K562 (cell line): ENCODE results near the gene INHBE. TPM values are rescaled to one million over a fixed set of nuclear protein-coding genes. Genes with fewer than 3 reads are reported as not detected.
A peak's percentile ranks its signal among the peaks of the same experiment; 100 is the strongest.

Source experiments
- ATAC-seq: fragments of 200-7000 bp; cut with Tn5 transposase; 3 replicates; pipeline ENCODE4 v1.9.1; 2020; ENCODE audit warnings: moderate library complexity
- BruUV-seq: library from RNA; stranded (reverse); fragments of 400-500 nt; replicated peaks from 2 replicates; lab custom pipeline; 2021; lab: Mats Ljungman, UMichigan
- CTCF ChIA-PET: fragments of 300-600 bp; formaldehyde crosslinking; extraction: SDS; loops from one replicate; lab custom pipeline; 2021; ENCODE audit warnings: low intra/inter-chr PET ratio; lab: Yijun Ruan, JAX
- POLR2A ChIA-PET: fragments of 300-600, 350-650 bp; sonication (Branson Sonifier 250); formaldehyde crosslinking; extraction: SDS; loops from one replicate; lab custom pipeline; 2021; ENCODE audit warnings: antibody characterized with exemption, inconsistent platforms; lab: Yijun Ruan, JAX
- DNase-seq, 4 experiments: peaks; one replicate each; pipeline versions ENCODE4 v3.0.0 to v3.0.0-alpha.2; 2011 to 2018; ENCODE audit warnings: low spot score in 3 of 4, mixed read lengths in 3 of 4; ENCODE audit errors: extremely low read depth in 1 of 4
- FAIRE-seq: peaks from 2 replicates; lab custom pipeline; 2011; peaks lifted over from hg19 to GRCh38; lab: Jason Lieb, UNC
- H2AFZ ChIP-seq: 2 replicates; pipeline ENCODE4 v1.6.0; 2011; ENCODE audit warnings: low read depth, low read length, control low read depth, inconsistent platforms
- H3K27ac ChIP-seq: fragments of 200-600 bp; 3 replicates; pipeline ENCODE4 v1.8.0; 2011; ENCODE audit warnings: low read depth, mild to moderate bottlenecking, control low read depth, inconsistent platforms, low read length, moderate library complexity, mixed read lengths; ENCODE audit errors: extremely low read depth
- H3K27me3 ChIP-seq, 2 experiments: fragments of 300-600 bp in 1 of 2; 2 replicates in 1 of 2; 3 replicates in 1 of 2; pipeline versions ENCODE4 v1.6.0 to v1.8.0; 2011; ENCODE audit warnings: inconsistent platforms in 2 of 2, low read length in 2 of 2, mild to moderate bottlenecking in 1 of 2, mixed read lengths in 1 of 2, moderate library complexity in 1 of 2; ENCODE audit not compliant: control insufficient read depth in 2 of 2, insufficient read depth in 2 of 2
- H3K36me3 ChIP-seq: fragments of 300-600 bp; 3 replicates; pipeline ENCODE4 v1.8.0; 2011; ENCODE audit warnings: mild to moderate bottlenecking, low read length, inconsistent platforms; ENCODE audit not compliant: control insufficient read depth, insufficient read depth
- H3K4me1 ChIP-seq, 2 experiments: fragments of 200-600 bp in 1 of 2; replicated peaks in 1 of 2; 2 replicates in 1 of 2; 3 replicates in 1 of 2; pipeline versions ENCODE4 v1.5.1 to v1.8.0; 2011; ENCODE audit warnings: inconsistent platforms in 2 of 2, low read length in 2 of 2, mild to moderate bottlenecking in 1 of 2, mixed read lengths in 1 of 2, moderate library complexity in 1 of 2; ENCODE audit not compliant: control insufficient read depth in 2 of 2, insufficient read depth in 2 of 2
- H3K4me2 ChIP-seq: 2 replicates; pipeline ENCODE4 v1.6.1; 2011; ENCODE audit warnings: low read length, control low read depth, inconsistent platforms, mixed read lengths; ENCODE audit not compliant: insufficient read depth
- H3K4me3 ChIP-seq: fragments of 200-600 bp; sonication (generic), shearing (Covaris generic); 2 replicates; pipeline ENCODE4 v1.5.1; 2016; ENCODE audit warnings: control low read depth, inconsistent platforms
- H3K79me2 ChIP-seq: fragments of 200-600 bp; 3 replicates; pipeline ENCODE4 v1.8.0; 2011; ENCODE audit warnings: low read length, inconsistent platforms; ENCODE audit not compliant: control insufficient read depth, insufficient read depth
- H3K9ac ChIP-seq, 2 experiments: 2 replicates each; pipeline versions ENCODE4 v1.6.0 to v1.6.1; 2011; ENCODE audit warnings: low read depth in 2 of 2, low read length in 2 of 2, control low read depth in 1 of 2, inconsistent platforms in 1 of 2, mild to moderate bottlenecking in 1 of 2, mixed read lengths in 1 of 2; ENCODE audit not compliant: insufficient read depth in 1 of 2
- H3K9me1 ChIP-seq: one replicate; pipeline ENCODE4 v1.6.0; 2011; ENCODE audit warnings: inconsistent platforms, mild to moderate bottlenecking, low read length, moderate library complexity; ENCODE audit not compliant: control insufficient read depth, insufficient read depth
- H3K9me3 ChIP-seq: replicated peaks from 2 replicates; pipeline ENCODE4 v1.5.1; 2011; ENCODE audit warnings: low read depth, low read length, inconsistent platforms; ENCODE audit not compliant: control insufficient read depth, insufficient read depth
- H4K20me1 ChIP-seq: replicated peaks from 2 replicates; pipeline ENCODE4 v1.6.1; 2011; ENCODE audit warnings: low read length, inconsistent platforms, mixed read lengths; ENCODE audit not compliant: control insufficient read depth, insufficient read depth
- ADNP ChIP-seq: fragments of 200-800 bp; sonication (Bioruptor generic); IDR thresholded peaks from 2 replicates; pipeline ENCODE4 v1.6.1; 2016; ENCODE audit warnings: missing genetic modification characterization, missing compliant biosample characterization
- CBFA2T3 ChIP-seq: fragments of 450-650 bp; IDR thresholded peaks from 2 replicates; pipeline ENCODE4 v1.6.1; 2017
- MAZ ChIP-seq, 2 experiments: fragments of 450-650 bp in 1 of 2; sonication (generic) in 1 of 2; formaldehyde crosslinking; IDR thresholded peaks in 1 of 2; conservative IDR thresholded peaks in 1 of 2; 2 replicates each; pipeline versions ENCODE4 v1.4.0 to v1.5.0; 2020; ENCODE audit warnings: mild to moderate bottlenecking in 1 of 2, missing genetic modification reagents in 1 of 2
- NCOA2 ChIP-seq, 2 experiments: fragments of 450-650 bp; IDR thresholded peaks; 2 replicates each; pipeline ENCODE4 v1.6.1; 2018; ENCODE audit warnings: mild to moderate bottlenecking in 2 of 2, moderate library complexity in 1 of 2; ENCODE audit not compliant: partially characterized antibody in 2 of 2
- RBFOX2 ChIP-seq: fragments of 200-400 bp; formaldehyde crosslinking; IDR thresholded peaks from 2 replicates; pipeline ENCODE4 v1.6.1; 2017; ENCODE audit warnings: low read depth, mild to moderate bottlenecking, low read length, moderate library complexity
- SMARCB1 ChIP-seq: IDR thresholded peaks from 2 replicates; pipeline ENCODE4 v1.6.1; 2011; ENCODE audit warnings: improper control_type of control experiment, low read depth; ENCODE audit not compliant: insufficient read length
- ZBTB2 ChIP-seq: fragments of 450-650 bp; IDR thresholded peaks from 2 replicates; pipeline ENCODE4 v1.6.1; 2016; ENCODE audit warnings: antibody characterized with exemption
- ZBTB33 ChIP-seq: sonication (generic); formaldehyde crosslinking; IDR thresholded peaks from 2 replicates; pipeline ENCODE4 v1.8.1; 2023; ENCODE audit warnings: mild to moderate bottlenecking, missing genetic modification reagents
- ZNF224 ChIP-seq: sonication (generic); formaldehyde crosslinking; IDR thresholded peaks from 2 replicates; pipeline ENCODE4 v1.8.0; 2022; ENCODE audit warnings: mild to moderate bottlenecking, missing genetic modification reagents
- ZNF589 ChIP-seq: fragments of 200-800 bp; sonication (Bioruptor generic); IDR thresholded peaks from 2 replicates; pipeline ENCODE4 v1.6.1; 2016; ENCODE audit warnings: low read depth, missing genetic modification characterization, missing compliant biosample characterization
- WGBS: fragments of 100-300 bp; shearing (Covaris generic); methylation state at CpG from one replicate; pipeline ENCODE4 v1.1.6; 2016; ENCODE audit warnings: low coverage, mixed read lengths; ENCODE audit not compliant: insufficient coverage; ENCODE audit errors: missing lambda C conversion rate; 5-methylcytosine and 5-hydroxymethylcytosine counted together
- in situ Hi-C: fragments of 300-500 bp; cut with MboI; formaldehyde crosslinking; loops from 4 replicates; pipeline ENCODE4 v1.15.0; 2018; ENCODE audit warnings: inconsistent platforms, mixed read lengths
- intact Hi-C: fragments of 100-400 bp; cut with micrococcal nuclease; formaldehyde crosslinking; loops from 2 replicates; pipeline ENCODE4 v1.14.2; 2022
- polyA plus RNA-seq, 8 experiments: library from polyadenylated mRNA; depleted of rRNA in 4 of 8; stranded (reverse) in 5 of 8; unstranded in 3 of 8; fragments of >200 nt; fragmentation: Nextera tagmentation in 2 of 8; fragmentation: Illumina TruSeq in 1 of 8; extraction: Ambion mirVana in 2 of 8; extraction: Trizol in 1 of 8; gene quantifications; 2 replicates each; pipeline versions ENCODE4 v1.2.1 to v1.2.3, GENCODE V29; 2011 to 2014; ENCODE audit warnings: inconsistent platforms in 1 of 8, missing spikeins in 1 of 8
- total RNA-seq, 7 experiments: library from RNA; depleted of rRNA in 6 of 7; stranded (reverse); fragments of >200 nt in 6 of 7; fragmentation: Illumina TruSeq in 2 of 7; extraction: Trizol in 2 of 7; gene quantifications; 2 replicates each; pipeline versions ENCODE4 v1.2.1 to v1.2.3, GENCODE V29; 2011 to 2021; ENCODE audit warnings: low replicate concordance in 1 of 7

INHBE gene
- total and polyA plus RNA-seq, 9 of the 15 experiments (the other 6 are each of a cell fraction or from before 2014, with no cell fraction given), result 0.94 to 9.9 (median 7.3) TPM

- no peak for TF ChIP-seq SMARCB1
- TF ChIP-seq ZBTB2, result no peak
- TF ChIP-seq MAZ (CRISPR knock-in tag; conservative IDR thresholded peaks at IDR 0.05 in 1 of 2, IDR thresholded peaks at IDR 0.05 in 1 of 2), result no peak
- no peak for TF ChIP-seq CBFA2T3
- TF ChIP-seq ZNF589 (CRISPR knock-in tag), result no peak
Observed at GRCh38 chr12:57474862-57475261, 19.8 kb downstream of the INHBE start (continued).

GRCh38 chr12:57475271-57476161, 20.4 kb downstream of the INHBE start:
- no peak overlapping the region for H2AFZ ChIP-seq

More at GRCh38 chr12:57475271-57476161, 20.4 kb downstream of the INHBE start:
- no TSS peak for BruUV-seq
- DNase-seq (no peak), ATAC-seq (no peak), FAIRE-seq (no peak)
- Histone ChIP-seq H3K4me1 (peaks cover 39 to 51% of the 10 kb centered on the region in 2 experiments), H3K27ac (no peak overlapping the region), H3K79me2 (no peaks in the 10 kb centered on the region), H3K9me1 (no peaks in the 10 kb centered on the region), H3K36me3 (no peaks in the 10 kb centered on the region), H3K4me2 (no peak overlapping the region), H3K27me3 (peaks cover 0 to 10% of the 10 kb centered on the region in 2 experiments; a peak in 2 of 5 replicates), H3K9ac (no peak overlapping the region), H3K9me3 (no peaks in the 10 kb centered on the region), H3K4me3 (no peak overlapping the region), H4K20me1 (no peaks in the 10 kb centered on the region)
- intact Hi-C loops (no loop called here), in situ Hi-C loops (no loop called here)
- 93% methylated on average over 25 of the region's 84 CpGs for WGBS
- CTCF ChIA-PET, result no interaction called here
- POLR2A ChIA-PET, result interaction anchor here (0.6 to 1.9 kb wide), 5 partner anchors 14 to 487 kb away, joined by 3 to 7 read pairs (median 3); partner anchors contain the start of gene INHBE
- TF ChIP-seq ZBTB33 (CRISPR knock-in tag) (peak; percentile 68; the same call in 1 of the 2 replicates), ZNF224 (CRISPR knock-in tag) (no peak), RBFOX2 (0 out of 2 replicates have a peak, but pooled peaks have one; percentile 17), ADNP (tag) (no peak), NCOA2 (IDR thresholded peaks at IDR 0.05; ENCODE audit: partially characterized antibody in 2 of 2) (no peak)
